CD4-positive, alpha-beta T cell treated with Interleukin-6 at 100 ng/mL for 8 hours (primary cell): ENCODE measurements around the gene FBXL14.
"Not testable (repeated sequence)": the region's sequence is repeated elsewhere in the genome, so short reads cannot be mapped to it uniquely, and the experiment has no call there.

Source experiments
- DNase-seq: peaks from one replicate; pipeline ENCODE4 v3.0.0-alpha.2; 2020; ENCODE audit warnings: mixed read lengths, low spot score

Gene FBXL14

DNA sequence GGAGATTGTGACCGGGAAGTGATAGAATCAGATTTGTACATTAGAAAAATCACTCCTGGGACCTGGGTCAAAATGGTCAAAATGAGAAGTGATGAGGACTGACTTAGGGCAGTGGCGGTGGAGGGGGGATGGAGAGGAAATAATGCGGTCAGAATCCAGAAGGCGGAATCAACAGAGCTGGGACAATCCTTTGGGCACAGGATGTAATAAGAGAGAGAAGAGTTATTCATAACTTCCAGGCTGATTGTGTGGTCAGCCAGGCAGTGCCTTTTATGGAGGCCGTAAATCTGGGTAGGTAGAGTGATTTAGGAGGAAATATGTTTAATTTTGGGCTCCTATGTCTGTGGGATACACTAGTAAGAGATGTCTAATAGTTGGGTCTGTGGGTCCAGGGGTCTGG lies 21.6 kb downstream of the FBXL14 start:
- DNase-seq: no peak

DNA sequence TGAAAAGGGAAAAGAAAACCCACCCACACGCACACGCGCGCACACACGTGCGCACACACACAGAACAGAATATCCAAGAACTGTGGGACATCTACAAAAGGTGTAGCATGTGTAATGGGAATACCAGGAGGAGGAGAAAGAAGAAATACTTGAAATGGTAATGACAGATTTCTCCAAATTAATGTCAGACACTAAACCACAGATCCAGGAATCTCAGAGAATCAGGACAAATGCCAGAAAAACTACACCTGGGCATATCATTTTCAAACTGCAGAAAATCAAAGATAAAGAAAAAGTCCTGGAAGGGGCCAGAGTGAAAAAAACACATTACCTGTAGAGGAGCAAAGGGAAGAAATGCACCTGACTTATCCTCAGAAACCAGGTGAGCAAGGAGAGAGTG lies 26.5 kb downstream of the FBXL14 start:
- no peak for DNase-seq

DNA sequence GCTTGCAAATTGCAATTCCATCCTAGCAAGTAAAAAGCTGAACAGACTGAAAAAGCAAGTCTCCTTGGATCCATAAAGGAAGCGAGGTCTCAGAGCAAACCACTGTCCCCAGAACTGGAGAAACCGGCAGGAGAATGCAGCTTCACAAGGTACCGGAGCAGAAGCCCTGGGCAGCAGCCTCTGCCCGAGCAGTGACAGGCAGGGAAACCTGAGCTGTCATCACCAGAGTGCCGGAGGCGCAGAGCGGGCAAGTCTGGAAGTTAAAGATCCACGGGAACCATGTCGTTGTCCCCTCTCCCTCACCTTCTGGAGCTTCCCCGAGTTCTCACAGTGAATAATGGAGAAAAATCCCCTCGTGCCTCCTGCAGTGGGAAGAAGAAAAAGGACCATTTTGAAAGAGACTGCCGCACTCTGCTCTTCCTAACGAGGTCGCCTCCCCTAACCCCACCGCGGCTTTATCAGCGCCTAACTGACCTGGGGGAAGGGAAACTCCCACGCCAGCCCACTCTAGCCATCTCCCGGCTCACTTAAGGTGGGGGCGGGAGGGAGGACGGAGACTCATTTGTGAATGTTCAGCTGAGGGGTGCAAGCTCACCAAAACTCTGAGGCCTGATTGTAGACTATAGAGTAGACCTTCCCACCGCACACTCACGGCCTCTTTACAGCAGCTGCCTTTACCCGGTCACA lies 27.8 kb downstream of the FBXL14 start:
- no peak for DNase-seq

DNA sequence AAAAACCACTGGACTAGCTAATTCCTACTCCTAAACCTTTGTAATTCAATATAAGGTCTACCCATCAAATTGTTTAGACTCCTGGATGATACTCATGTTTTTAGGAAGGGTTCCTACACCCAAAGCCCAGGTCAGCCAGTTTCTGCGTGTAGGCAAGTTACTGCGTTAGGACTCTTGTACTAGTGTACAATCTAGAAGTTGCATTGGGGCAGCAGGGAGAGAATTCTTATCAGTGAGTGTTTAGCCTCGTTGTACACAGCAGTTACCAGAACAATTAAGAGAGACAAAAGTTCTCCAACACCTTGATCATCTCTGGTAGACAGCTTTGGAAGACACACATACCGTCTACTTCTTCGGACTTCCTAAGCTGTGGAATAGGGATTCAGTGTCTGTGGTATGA lies 29.2 kb downstream of the FBXL14 start:
- no peak for DNase-seq

DNA sequence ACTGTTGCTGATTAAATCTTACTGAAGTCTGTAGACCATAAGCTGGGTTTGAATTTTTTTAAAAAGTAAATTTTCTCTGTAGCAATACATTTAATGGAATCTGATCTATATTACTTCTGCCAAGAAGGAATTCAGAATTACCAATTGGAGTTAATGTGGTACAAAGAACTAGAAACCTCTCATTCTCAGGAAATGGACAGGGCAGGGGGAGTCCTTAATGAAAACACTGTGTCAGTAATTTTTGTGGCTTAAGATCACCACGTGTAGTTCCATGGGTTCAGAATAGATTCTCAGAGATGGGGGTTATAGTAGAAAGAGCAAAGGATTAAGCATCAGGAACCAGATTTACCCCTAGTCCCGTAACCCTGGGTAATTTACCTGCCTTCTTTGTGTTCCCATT lies 30.3 kb downstream of the FBXL14 start:
- DNase-seq: no peak

DNA sequence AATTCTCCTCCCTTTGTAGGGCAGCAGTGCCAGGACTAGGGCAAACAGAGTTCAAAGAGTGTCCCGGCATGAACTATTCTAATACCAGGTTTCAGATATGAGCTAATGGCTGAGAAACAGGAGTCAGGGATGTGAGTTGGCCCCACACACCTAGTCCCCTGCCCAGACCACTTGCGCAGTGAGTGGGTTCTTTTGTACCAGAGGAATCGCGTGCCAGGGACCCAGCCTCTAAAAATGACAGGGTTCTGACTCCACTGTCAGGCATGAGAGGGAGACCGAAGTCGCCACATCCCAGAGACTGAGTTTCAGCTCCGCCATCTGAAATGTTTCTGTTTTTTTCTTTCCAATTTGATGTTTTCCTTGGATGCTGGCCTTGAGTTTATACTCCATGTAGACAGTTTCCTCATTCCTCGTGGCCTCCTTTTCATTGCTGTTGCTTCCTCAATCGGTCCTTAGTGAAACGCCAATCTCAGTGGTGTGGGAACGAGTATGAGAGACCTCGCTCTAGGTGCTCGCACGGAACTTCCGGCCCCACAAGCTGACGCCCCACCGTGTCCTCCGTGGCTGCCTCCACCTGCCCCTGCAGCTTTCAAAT lies 31.5 kb downstream of the FBXL14 start:
- no peak for DNase-seq

DNA sequence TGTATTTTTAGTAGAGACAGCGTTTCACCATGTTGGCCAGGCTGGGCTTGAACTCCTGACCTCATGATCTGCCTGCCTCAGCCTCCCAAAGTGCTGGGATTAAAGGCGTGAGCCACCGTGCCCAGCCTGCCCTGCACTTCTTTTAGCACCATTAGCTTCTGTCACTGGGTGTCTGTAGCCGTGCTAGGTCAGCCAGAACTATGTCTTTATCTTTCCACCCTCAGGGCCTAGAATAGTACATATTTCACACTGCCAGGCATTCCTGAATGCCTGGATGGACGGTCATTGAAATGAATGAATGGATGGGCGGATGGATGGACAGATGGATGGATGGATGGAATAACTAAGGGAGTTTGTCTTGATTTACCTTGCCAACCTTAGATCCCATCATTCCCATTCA lies 33.7 kb downstream of the FBXL14 start:
- no peak for DNase-seq

DNA sequence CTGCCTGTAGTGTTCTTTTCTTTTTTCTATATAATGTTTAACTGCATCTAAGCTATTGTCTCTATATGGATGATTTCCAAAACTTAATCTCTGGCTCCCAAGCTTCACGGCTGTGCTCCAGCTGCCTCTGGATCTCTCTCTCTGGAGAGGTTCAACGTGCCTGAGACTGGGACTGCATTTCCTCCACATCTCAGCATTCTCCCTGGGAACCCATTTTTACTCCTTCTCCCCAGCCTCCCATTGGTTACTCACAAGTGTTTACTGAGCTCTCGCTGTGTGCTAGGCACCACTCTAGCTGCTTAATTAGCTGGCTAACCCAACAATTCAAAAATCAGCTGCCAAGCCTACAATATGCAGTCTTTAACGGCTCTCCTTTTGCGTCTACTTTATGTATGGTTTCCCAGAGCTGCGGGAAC lies 34.7 kb downstream of the FBXL14 start:
- no peak for DNase-seq

DNA sequence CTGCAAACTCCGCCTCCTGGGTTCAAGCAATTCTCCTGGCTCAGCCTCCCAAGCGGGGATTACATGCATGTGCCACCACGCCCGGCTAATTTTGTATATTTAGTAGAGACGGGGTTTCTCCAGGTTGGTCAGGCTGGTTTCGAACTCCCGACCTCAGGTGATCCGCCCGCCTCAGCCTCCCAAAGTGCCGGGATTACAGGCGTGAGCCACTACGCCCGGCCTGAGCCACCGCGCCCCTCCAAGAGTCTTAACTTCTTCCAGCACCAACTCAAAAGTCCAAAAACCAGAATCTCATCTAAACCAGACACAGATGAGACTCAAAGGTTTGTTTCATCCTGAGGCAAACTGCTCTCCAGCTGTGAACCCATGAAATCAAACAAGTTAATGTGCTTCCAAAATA lies 36.3 kb downstream of the FBXL14 start:
- DNase-seq: not testable (repeated sequence)

DNA sequence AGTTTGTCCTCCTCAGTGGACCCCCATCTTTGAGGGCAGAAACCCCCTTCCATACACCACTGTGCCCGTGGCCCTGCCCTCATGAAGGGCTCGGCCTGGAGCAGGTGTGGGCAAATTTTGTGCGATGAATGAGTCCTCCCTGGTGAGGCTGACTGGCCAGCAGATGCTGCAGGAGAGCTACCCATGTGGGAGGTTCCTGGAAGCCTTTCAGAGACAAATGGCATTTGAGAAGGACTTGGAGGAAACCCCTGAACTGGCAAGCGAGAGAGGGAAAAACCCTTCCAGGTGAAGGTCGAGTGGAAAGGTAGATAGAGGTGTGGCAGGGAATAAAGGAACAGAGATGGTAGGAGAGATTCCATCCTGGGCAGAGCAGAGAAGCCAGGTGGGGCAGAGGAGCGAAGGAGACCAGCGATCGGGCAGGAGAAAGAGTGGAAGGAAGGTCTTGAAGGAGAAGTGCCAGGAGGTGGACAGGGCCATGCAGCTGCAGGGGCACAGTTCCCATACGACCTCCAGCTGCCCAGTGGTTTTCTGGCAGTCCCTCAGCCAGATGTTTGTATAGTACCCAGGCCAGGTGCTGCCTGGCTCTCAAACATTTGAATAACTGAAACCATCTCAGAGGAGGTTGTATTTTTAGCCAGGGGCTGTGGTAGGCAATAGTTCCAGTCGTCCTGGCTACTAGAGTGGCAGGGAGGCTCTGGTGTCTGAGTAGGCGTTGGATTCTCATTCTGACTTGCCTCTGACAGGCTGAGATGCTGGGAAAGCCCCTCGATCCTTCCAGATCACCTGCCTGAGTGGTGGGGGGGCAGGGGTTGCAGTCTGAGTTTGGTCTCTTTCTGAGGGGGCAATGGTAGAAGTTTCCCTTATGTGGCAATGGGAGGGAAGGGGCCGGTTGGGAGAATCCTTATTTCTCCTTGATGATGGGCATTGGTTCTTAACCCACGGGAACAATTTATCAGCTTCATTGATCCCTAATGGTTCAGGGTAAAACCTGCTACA lies 40.1 kb downstream of the FBXL14 start:
- no peak for DNase-seq

DNA sequence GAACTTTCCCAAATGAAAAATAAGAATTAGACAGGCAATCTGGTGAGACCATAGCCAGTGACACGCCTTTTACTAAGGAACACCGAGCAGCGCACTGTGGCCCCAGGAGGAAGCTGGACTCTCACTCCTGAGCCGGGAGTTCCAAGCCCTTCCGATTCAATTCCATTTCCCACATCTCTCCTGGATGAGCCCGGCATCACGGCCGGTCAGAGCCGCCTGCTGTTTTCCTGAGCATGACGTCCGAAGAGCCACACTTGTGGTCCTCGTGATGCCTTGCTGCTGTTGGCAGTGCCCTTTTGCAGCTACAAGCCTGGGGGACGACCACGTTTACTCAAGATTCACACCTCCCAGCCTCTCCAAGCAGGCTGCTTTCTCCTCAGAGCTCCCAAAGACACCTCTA lies 40.8 kb downstream of the FBXL14 start:
- no peak for DNase-seq

DNA sequence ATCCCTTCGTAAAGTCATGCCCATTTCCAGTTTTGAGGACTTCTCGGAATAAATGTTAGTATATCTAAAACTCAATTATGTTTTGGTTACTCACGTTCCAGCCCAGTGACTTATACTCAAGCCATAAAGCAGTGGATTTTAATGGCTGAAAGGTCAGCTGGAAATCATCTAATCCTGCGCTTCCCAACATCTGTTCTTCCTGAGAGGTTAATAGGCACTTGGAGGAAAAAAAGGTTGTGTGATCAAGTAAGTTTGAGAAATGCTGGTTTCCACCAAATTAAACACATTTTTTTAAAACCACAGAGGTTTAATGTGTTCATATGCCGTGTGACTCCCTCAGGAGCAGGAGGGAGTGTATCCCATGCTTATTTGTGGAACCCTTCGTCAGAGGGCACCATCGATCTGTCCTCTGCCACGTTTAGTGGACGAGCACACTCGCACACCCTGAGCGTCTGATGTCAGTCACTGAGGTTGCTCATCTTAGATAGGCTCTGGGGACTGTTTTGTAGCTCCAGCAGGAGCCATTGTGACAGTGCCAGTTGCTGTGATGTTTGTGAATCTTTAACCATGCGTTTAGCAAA lies 41.4 kb downstream of the FBXL14 start:
- no peak for DNase-seq

DNA sequence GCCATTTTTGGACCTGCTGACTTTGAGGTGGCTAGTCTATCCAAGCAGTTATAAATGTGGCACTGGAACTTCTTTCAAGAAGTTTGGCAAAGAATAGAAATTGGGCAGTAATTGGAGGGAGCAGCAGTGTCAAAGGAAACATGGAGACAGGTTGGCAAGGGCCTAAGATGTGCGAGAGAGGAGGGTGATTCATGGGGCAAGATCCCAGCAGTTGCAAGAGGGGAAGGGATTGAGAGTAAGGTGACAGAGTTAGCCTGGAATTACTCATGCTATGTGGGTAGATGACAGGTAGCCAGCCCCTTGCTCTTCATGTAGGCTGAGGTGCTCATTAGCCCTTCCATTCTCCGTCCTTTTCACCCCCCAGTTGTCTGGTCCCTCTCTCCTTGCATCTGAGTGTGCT lies 42.2 kb downstream of the FBXL14 start:
- DNase-seq: no peak

DNA sequence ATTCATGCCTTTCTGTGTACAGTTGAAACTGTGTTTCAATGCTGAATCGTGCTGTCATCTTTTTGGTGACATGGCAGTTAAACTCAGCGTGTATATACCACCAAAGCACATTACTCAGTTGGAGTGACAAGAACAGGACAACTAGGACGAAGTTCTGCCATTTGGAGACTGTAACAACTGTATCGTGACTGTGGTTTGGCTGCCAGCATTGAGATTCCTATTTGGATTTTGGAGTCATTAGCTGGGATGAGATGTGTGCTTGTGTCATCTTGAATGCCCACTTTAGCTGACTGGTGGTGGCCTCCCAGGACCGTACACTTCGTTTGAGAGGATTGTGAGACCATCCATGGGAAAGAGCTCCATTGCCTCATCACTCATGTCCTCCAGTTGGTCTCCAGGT lies 42.9 kb downstream of the FBXL14 start:
- DNase-seq: no peak

DNA sequence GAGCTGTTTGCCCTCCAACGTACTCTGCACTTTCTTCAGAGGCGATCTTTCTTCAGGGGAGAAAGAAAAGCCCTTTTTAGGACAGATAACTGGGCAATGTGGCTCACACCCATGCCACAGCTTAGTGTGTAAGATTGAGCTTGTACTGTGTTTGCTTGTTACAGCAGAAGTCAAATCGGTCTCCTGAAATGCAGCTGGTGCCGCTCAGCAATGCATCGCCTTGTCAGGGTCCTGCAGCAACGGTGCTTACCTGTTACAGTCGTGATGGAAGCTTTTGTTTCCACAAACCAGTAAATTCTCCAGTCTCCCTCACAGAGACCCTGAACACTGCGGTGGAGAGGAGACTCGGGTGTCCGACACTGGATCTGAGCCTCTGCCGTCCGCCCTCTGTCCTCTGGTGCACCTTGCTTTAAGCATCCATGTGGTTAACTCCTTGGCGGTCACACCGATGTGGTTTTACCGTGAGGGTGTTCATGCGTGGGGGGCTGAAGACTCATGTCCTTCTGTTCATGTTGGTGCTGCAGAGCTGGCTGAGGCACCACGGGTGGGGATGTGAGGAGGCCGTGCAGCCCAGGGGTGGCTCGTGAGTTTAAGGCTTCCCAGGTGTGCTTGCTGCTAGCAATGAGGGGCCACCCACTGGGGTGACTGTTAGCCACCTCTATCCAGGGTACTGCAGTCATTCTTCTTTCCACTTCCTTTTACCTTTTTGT lies 47.3 kb downstream of the FBXL14 start:
- DNase-seq: no peak

DNA sequence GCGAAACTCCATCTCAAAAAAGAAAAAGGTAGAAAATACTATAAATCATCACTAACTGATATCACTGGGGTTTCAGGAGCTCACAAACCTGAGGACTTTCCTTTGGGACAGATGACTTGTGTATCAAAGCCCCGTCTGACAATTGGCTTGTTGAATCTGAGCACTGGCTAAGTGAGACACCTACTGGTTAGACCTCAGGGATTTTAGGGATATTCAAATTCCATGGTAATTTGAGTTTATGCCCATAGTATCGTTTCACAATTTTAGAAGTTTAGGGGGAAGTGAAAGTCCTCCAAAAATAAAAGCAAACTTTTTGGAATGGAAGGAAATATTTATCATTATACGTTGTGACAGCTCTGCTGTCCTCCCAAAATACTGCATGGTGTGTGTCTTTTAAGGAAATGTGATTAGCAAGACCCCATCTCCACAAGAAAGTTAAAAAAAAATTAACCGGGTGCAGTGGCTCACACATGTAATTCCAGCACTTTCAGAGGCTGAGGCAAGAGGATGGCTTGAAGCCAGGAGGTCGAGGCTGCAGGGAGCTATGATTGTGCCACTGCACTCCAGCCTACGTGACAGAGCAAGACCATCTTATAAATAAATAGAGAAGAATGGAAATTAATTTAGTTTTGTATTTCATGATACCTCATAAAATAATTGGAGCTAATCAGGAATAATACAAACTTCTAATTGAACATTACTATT lies 49.2 kb downstream of the FBXL14 start:
- no peak for DNase-seq

DNA sequence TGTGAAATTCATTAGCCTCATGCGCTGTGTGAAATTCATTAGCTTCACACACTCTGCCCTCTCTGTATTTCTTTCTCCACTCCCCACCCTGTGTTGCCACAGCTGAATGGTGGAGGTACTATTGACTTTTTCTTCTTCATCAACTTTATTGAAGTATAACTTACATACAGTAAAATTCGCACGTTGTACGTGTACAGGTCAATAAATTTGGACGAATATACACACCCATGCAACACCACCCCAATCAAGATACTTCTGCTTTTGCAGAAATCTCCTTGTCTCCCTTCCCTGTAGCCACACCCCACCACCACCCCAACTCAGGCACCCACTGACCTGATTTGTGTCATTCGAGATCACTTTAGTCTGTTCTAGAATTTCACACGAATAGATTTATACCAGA lies 51.8 kb downstream of the FBXL14 start:
- DNase-seq: no peak

DNA sequence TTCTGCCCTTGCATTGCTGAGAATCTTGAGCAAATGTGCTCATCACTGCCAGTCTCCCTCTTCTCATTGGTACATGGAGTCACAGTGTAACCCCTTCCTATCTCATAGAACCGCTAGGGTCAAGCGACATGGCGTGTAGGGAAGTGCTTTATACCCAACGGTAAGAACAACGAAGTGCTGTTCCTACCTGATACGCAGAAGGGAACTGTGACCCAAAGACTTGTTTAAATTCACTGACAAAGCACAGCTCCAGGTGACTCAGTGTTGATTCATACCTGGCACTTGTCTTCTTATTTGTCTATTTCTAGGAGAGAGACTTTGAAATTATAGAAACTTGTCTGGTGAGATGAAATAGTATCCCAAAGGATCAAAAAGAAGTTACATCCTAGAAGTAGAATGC lies 53.7 kb downstream of the FBXL14 start:
- no peak for DNase-seq

DNA sequence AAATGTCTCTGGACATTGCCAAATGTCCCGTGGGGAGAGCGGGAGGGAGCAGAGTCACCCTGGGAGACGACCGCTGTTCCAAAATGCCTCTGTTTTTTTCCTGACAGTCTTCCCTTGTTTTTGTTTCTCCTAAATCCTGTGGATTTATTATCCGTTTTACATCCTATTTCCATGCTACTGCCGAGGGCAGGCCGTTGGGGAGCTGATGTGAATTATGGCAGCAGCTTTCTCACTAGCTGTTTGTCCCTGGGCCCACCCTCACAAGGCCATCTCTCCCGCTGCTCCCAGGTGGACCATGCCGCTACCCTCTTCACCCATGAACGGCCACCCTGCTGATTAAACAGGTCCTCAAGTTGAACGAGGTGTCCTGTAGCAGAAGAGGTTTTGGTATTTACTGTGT lies 55.2 kb downstream of the FBXL14 start:
- DNase-seq: no peak

DNA sequence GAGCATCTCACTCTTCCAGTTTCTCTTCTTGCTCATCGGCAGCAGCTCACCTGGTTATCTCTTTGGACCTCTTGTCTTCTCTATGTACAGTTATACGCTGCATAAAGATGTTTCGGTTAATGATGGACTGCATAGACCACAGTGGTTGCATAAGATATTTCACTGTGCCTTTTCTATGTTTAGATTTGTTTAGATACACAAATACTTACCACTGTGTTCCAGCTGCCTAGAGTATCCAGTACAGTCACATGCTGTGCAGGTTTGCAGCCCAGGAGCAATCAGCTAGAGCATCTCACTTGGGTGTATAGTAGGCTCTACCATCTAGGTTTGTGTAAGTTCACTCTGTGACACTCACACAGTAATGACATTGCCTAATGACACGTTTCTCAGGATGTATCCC lies 57.6 kb downstream of the FBXL14 start:
- DNase-seq: no peak

DNA sequence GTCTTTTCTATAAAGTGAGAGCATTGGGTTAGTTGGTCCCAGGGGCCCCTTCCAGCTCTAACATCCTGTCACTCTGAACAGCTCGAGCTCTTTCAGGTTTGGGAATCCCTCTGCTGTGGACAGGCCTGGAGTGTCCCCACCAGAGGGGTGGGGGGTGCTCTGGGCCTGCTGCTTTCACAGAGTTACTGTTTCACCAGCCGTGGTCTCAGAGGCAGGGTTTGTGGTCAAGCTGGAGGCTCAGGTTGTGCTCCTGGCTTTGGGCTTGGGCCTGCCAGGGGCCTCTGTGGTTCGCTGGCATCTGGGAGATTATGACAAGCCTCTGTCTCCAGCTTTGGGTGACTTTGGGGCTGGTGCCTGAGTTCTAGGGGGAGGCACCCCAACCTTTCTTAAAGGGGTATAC lies 59.6 kb downstream of the FBXL14 start:
- DNase-seq: no peak
